Measurements from ENCODE around the gene ABCC1. TPM values are rescaled to one million over a fixed set of nuclear protein-coding genes. Genes with fewer than 3 reads are reported as not detected.
"Not testable (repeated sequence)": the region's sequence is repeated elsewhere in the genome, so short reads cannot be mapped to it uniquely, and the experiment has no call there.

The ABCC1 gene
- total RNA-seq, 1 experiment from 2014 or later: 139 TPM

DNA sequence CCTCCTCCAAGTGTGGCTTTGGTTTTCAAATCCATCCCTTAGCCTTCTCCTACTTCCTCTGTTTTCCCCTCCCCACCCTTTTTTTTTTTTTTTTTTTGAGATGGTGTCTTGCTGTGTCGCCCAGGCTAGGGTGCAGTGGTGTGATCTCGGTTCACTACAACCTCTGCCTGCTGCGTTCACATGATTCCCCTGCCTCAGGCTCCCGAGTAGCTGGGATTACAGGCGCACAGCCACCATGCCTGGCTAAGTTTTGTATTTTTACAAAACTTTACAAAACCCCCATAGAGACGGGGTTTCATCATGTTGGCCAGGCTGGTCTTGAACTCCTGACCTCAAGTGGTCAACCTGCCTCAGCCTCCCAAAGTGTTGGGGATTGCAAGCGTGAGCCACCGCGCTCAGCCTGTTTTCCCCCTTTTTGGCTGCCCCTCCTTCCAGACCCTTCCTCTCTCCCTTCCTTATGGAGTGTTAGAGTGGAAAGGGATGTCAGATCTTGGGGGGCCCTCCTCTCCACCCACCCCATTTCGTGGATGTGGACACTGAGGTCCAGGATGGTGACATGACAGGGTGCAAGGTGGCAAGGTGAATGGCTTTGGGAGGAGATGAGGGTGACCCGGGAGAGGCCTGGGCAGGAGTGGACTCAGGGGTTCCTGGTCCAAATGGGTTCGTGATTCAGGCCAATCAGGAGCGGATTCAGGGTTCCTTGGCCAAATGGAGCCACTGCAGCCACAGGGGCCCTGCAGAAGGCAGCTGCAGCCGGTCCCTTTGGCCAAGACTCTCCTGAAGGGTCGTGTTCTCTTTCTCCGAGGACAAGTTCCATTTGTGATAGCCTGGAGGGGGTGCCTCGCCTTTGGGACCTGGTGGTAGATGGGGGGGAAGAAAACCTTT, 4.8 kb downstream of the ABCC1 start:
- Histone ChIP-seq H3K4me1 (replicated peaks; ENCODE audit: insufficient read depth) (peaks cover 19% of the 10 kb centered on the region), H3K4me3 (no peak overlapping the region), H2AFZ (no peak overlapping the region), H3K9me3 (ENCODE audit: insufficient read depth, low read depth) (no peaks in the 10 kb centered on the region), H3K27me3 (ENCODE audit: insufficient read depth, low read depth) (no peaks in the 10 kb centered on the region), H3K36me3 (ENCODE audit: low read depth) (no peaks in the 10 kb centered on the region), H3F3A (ENCODE audit: insufficient read depth, low read depth) (peaks cover 17% of the 10 kb centered on the region), H4K20me1 (ENCODE audit: insufficient read depth) (peaks cover 68% of the 10 kb centered on the region), H3K4me2 (no peak overlapping the region), H3K27ac (no peak overlapping the region), H3K9me2 (ENCODE audit: insufficient read depth) (no peaks in the 10 kb centered on the region), H3K79me2 (ENCODE audit: low read depth) (peaks cover 96% of the 10 kb centered on the region)
- intact Hi-C loops (cut with micrococcal nuclease; ENCODE audit: unreplicated experiment): no loop called here
- no peak for DNase-seq
- ChIA-PET POLR2A (ENCODE audit: unreplicated experiment) (no interaction called here), CTCF (interaction anchor here (0.6 kb wide), 1 partner anchor 997 kb away, joined by 3 read pairs; no protein-coding TSS in a partner anchor)
- TF ChIP-seq, protein P1, sequence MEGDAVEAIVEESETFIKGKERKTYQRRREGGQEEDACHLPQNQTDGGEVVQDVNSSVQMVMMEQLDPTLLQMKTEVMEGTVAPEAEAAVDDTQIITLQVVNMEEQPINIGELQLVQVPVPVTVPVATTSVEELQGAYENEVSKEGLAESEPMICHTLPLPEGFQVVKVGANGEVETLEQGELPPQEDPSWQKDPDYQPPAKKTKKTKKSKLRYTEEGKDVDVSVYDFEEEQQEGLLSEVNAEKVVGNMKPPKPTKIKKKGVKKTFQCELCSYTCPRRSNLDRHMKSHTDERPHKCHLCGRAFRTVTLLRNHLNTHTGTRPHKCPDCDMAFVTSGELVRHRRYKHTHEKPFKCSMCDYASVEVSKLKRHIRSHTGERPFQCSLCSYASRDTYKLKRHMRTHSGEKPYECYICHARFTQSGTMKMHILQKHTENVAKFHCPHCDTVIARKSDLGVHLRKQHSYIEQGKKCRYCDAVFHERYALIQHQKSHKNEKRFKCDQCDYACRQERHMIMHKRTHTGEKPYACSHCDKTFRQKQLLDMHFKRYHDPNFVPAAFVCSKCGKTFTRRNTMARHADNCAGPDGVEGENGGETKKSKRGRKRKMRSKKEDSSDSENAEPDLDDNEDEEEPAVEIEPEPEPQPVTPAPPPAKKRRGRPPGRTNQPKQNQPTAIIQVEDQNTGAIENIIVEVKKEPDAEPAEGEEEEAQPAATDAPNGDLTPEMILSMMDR (conservative IDR thresholded peaks at IDR 0.05): no peak
- TF ChIP-seq EZH2 (IDR thresholded peaks at IDR 0.05; ENCODE audit: low read depth): no peak
- BruUV-seq (replicated peaks): no TSS peak

DNA sequence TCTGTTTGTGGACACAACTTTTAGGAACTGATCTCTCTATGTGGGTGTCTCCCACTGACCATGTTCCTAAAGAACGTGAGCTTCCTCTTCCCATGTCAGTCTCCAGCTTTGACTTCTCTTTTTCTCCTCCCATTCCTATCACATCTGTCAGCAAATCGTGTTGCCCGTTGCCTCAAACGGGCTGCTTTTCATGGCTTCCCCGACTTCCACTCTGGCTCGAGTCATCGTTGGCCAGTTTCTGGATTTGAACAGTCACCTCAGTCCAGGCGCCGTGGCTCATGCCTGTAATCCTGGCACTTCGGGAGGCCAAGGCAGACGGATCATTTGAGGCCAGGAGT, 5.4 kb downstream of the ABCC1 start:
- intact Hi-C loops (cut with micrococcal nuclease; ENCODE audit: unreplicated experiment): no loop called here
- Histone ChIP-seq H3K4me1 (replicated peaks; ENCODE audit: insufficient read depth) (peaks cover 19% of the 10 kb centered on the region), H3K4me2 (no peak overlapping the region)

DNA sequence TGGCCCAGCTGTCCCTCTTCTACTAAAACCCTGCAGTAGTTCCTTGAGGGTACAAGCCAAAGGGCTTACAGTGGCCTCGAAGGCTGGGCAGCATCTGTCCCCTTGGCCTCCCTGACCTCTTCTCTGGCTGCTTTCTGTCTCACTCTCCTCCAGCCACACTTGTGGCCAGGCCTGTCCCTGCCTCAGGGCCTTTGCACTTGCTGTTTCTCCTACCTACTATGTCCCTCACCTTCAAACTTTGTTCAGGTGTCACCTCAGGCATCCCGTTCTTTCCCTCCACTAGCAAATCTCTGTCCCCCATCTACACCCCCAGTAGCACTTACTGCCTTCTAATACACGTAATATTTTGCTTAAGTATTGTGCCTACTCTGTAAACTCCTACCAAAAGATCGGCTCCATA, 6.0 kb downstream of the ABCC1 start:
- intact Hi-C loops (cut with micrococcal nuclease; ENCODE audit: unreplicated experiment): no loop called here
- BruUV-seq (replicated peaks): no TSS peak

More for the DNA sequence above, 5.4 kb downstream of the ABCC1 start:
- H3K9me3 ChIP-seq (ENCODE audit: insufficient read depth, low read depth): no peaks in the 10 kb centered on the region
- ChIA-PET POLR2A (ENCODE audit: unreplicated experiment) (no interaction called here), CTCF (no interaction called here)
- H3K79me2 ChIP-seq (ENCODE audit: low read depth): peaks cover 100% of the 10 kb centered on the region
- no peaks in the 10 kb centered on the region for H3K36me3 ChIP-seq (ENCODE audit: low read depth)
- no TSS peak for BruUV-seq (replicated peaks)
- no peak for TF ChIP-seq EZH2 (IDR thresholded peaks at IDR 0.05; ENCODE audit: low read depth)
- H3K27ac ChIP-seq: no peak overlapping the region
- H3K9me2 ChIP-seq (ENCODE audit: insufficient read depth): no peaks in the 10 kb centered on the region
- no peaks in the 10 kb centered on the region for H3K27me3 ChIP-seq (ENCODE audit: insufficient read depth, low read depth)
- H3K4me3 ChIP-seq: no peak overlapping the region
- H2AFZ ChIP-seq: no peak overlapping the region
- peaks cover 21% of the 10 kb centered on the region for H3F3A ChIP-seq (ENCODE audit: insufficient read depth, low read depth)
- no peak for DNase-seq
- H4K20me1 ChIP-seq (ENCODE audit: insufficient read depth): peaks cover 73% of the 10 kb centered on the region

DNA sequence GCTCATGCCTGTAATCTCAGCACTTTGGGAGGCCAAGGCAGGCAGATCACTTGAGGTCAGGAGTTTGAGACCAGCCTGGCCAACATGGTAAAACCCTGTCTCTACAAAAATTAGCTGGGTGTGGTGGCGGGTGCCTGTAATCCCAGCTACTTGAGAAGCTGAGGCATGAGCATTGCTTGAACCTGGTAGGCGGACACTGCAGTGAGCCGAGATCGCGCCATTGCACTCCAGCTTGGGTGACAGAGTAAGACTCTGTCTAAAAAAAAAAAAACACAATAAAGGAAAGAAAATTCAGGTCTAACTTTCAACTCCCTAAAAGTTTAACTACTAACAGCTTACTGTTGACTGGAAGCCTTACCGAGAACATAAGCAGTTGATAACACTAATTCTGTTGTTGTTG, 6.7 kb downstream of the ABCC1 start:
- Histone ChIP-seq H3F3A (ENCODE audit: insufficient read depth, low read depth) (peaks cover 18% of the 10 kb centered on the region; the same call in 1 of the 2 replicates), H3K4me1 (replicated peaks; ENCODE audit: insufficient read depth) (peaks cover 13% of the 10 kb centered on the region), H3K79me2 (ENCODE audit: low read depth) (peaks cover 100% of the 10 kb centered on the region), H4K20me1 (ENCODE audit: insufficient read depth) (peaks cover 76% of the 10 kb centered on the region)
- H3K4me3 ChIP-seq; H3K36me3 ChIP-seq (ENCODE audit: low read depth); BruUV-seq (replicated peaks); H3K27ac ChIP-seq; DNase-seq; H3K27me3 ChIP-seq (ENCODE audit: insufficient read depth, low read depth); H3K9me2 ChIP-seq (ENCODE audit: insufficient read depth); H3K9me3 ChIP-seq (ENCODE audit: insufficient read depth, low read depth); H2AFZ ChIP-seq; intact Hi-C loops (cut with micrococcal nuclease; ENCODE audit: unreplicated experiment); H3K4me2 ChIP-seq: not testable (repeated sequence)
- ChIA-PET CTCF (interaction anchor here (0.6 kb wide), 1 partner anchor 81 kb away, joined by 3 read pairs; no protein-coding TSS in a partner anchor), POLR2A (ENCODE audit: unreplicated experiment) (interaction anchor here (0.7 kb wide), 2 partner anchors 90 to 203 kb away, joined by 7 to 11 read pairs; no protein-coding TSS in a partner anchor)

More for the DNA sequence above, 6.0 kb downstream of the ABCC1 start:
- no peak overlapping the region for H2AFZ ChIP-seq
- H3F3A ChIP-seq (ENCODE audit: insufficient read depth, low read depth): peaks cover 21% of the 10 kb centered on the region; the same call in 1 of the 2 replicates
- no peak overlapping the region; the same call in 1 of the 2 replicates for H3K27ac ChIP-seq
- H3K36me3 ChIP-seq (ENCODE audit: low read depth): peaks cover 6% of the 10 kb centered on the region
- H4K20me1 ChIP-seq (ENCODE audit: insufficient read depth): peaks cover 77% of the 10 kb centered on the region
- peaks cover 100% of the 10 kb centered on the region for H3K79me2 ChIP-seq (ENCODE audit: low read depth)
- DNase-seq: no peak
- no peaks in the 10 kb centered on the region for H3K27me3 ChIP-seq (ENCODE audit: insufficient read depth, low read depth)
- ChIA-PET CTCF (no interaction called here), POLR2A (ENCODE audit: unreplicated experiment) (no interaction called here)
- H3K9me2 ChIP-seq (ENCODE audit: insufficient read depth): no peaks in the 10 kb centered on the region
- H3K4me3 ChIP-seq: no peak overlapping the region
- no peak overlapping the region for H3K4me2 ChIP-seq
- H3K9me3 ChIP-seq (ENCODE audit: insufficient read depth, low read depth): no peaks in the 10 kb centered on the region
- H3K4me1 ChIP-seq (replicated peaks; ENCODE audit: insufficient read depth): peaks cover 19% of the 10 kb centered on the region
- TF ChIP-seq EZH2 (IDR thresholded peaks at IDR 0.05; ENCODE audit: low read depth): no peak
- TF ChIP-seq, protein P1 (conservative IDR thresholded peaks at IDR 0.05): no peak
